HUES64 (cell line): ENCODE data around the gene ANKH.

Experiments used
- H3K27ac ChIP-seq: 2 replicates; pipeline ENCODE4 v1.7.0; 2013; ENCODE audit warnings: low read depth, low read length, inconsistent platforms
- H3K27me3 ChIP-seq: 2 replicates; pipeline ENCODE4 v1.6.1; 2013; ENCODE audit warnings: mild to moderate bottlenecking, low read length; ENCODE audit not compliant: insufficient read depth
- H3K36me3 ChIP-seq: 2 replicates; pipeline ENCODE4 v1.6.1; 2013; ENCODE audit warnings: mild to moderate bottlenecking, low read length; ENCODE audit not compliant: insufficient read depth
- H3K4me1 ChIP-seq: 2 replicates; pipeline ENCODE4 v1.6.1; 2013; ENCODE audit warnings: mild to moderate bottlenecking, low read length, moderate library complexity; ENCODE audit not compliant: insufficient read depth
- H3K4me3 ChIP-seq: 2 replicates; pipeline ENCODE4 v1.5.1; 2013; ENCODE audit warnings: mild to moderate bottlenecking, low read length, moderate library complexity
- H3K9ac ChIP-seq: 2 replicates; pipeline ENCODE4 v1.6.1; 2013; ENCODE audit warnings: mild to moderate bottlenecking, low read depth, low read length
- H3K9me3 ChIP-seq: 2 replicates; pipeline ENCODE4 v1.6.1; 2013; ENCODE audit warnings: low read depth, low read length; ENCODE audit not compliant: insufficient read depth
- WGBS: fragments of 150-250, 120-280 bp; methylation state at CpG from one replicate; pipeline ENCODE4 v1.1.7; 2013; ENCODE audit warnings: missing lambda C conversion rate; 5-methylcytosine and 5-hydroxymethylcytosine counted together

Gene ANKH

DNA sequence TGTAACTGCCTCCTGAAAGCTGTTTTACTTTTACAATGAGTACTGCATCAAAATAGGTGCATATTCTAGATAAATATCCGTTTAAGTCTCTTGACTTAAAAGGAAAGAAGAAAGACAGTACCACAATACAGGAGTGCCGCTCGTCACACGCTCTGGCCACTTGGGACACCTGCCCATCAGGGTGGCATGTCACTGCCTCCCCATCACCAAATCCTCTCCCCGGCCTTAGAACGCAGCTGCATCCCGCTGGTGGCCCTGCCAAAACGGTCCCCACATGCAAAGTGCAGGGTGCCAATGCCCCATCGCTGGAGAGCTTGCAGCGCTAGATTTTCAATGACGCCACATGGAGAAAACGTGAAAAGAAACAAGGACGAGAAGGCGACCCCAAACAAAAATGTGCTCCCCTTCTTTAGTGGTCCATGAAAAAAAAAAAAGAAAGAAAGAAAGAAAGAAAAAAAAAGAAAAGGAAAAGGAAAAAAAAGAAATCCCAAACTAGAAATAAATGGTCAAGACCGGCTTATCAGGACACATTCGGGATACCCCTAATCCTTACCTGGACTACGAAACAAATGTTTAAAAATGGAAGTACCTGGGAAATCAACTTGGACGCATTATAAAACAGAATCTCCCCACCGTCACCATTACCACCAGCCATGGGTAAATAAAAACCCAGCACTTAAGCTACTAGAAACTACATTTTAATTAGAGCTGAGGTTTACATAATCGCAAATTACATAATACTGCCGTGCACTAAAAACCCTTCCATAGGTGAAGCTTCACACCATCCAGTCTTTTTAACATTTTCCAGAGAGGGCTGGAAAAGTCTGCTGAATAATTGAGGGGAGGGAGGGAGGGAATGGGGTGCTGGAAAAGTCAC lies 1.0 kb downstream of the ANKH start:
- H3K9ac ChIP-seq: no peak overlapping the region

DNA sequence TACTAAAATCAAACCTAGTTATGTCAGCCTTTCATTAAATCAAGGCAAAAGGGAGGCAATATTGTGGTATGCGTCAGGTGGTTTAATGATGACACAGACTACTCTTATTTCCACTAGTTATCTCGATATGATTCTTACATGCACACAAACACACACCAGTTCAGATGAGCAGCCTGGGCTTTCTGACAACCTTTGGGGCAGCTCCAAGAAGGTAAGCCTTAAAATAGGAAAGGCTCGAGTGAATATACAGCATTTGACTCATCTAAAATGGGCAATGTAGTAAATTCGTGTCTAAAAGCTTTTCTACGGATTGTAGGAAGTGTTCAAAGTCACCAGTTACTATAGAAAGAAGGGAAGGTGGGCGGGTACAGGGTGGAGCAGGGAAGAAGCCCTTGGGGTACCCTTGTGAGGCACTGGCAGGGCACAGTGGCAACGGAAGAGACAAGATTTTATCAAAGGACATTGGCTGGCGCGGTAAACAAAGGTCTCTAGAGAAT lies 1.9 kb downstream of the ANKH start:
- Histone ChIP-seq H3K4me1 (peaks cover 7% of the 10 kb centered on the region; the same call in 1 of the 2 replicates), H3K4me3 (no peak overlapping the region), H3K9ac (no peak overlapping the region), H3K9me3 (no peaks in the 10 kb centered on the region), H3K27me3 (peaks cover 53% of the 10 kb centered on the region), H3K27ac (no peak overlapping the region), H3K36me3 (no peaks in the 10 kb centered on the region)
- WGBS: 80% methylated on average over 9 of the region's 9 CpGs

More for the DNA sequence above, 1.0 kb downstream of the ANKH start:
- WGBS: 14% methylated on average over 20 of the region's 21 CpGs
- H3K4me1 ChIP-seq: peaks cover 7% of the 10 kb centered on the region; the same call in 1 of the 2 replicates
- H3K36me3 ChIP-seq: no peaks in the 10 kb centered on the region
- H3K9me3 ChIP-seq: no peaks in the 10 kb centered on the region
- peaks cover 53% of the 10 kb centered on the region for H3K27me3 ChIP-seq
- H3K4me3 ChIP-seq: peak overlapping the region; percentile 50
- no peak overlapping the region for H3K27ac ChIP-seq

DNA sequence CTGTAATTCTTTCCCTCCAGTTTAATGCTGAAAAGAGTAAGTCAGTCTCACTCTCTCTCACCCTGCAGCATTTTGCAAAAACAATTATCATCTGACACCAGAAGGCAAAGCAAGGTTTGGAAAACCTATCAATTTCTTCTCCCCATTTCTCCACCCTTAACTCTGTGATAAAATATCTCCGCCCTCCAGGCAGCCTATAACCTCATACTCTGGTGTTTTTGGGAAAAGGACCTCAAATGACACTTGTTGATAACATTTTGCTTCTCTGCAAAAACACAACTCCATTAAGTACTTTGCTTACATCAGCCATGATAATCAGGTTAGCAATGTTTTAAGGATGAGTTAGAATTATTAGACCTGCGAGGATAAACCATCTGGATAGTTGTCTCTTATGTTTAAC lies 2.3 kb downstream of the ANKH start:
- Histone ChIP-seq H3K9ac (no peak overlapping the region), H3K27ac (no peak overlapping the region), H3K4me1 (peaks cover 7% of the 10 kb centered on the region; the same call in 1 of the 2 replicates), H3K27me3 (peaks cover 50% of the 10 kb centered on the region), H3K36me3 (no peaks in the 10 kb centered on the region), H3K9me3 (no peaks in the 10 kb centered on the region), H3K4me3 (no peak overlapping the region)
- 95% methylated on average over 1 of the region's 2 CpGs for WGBS

DNA sequence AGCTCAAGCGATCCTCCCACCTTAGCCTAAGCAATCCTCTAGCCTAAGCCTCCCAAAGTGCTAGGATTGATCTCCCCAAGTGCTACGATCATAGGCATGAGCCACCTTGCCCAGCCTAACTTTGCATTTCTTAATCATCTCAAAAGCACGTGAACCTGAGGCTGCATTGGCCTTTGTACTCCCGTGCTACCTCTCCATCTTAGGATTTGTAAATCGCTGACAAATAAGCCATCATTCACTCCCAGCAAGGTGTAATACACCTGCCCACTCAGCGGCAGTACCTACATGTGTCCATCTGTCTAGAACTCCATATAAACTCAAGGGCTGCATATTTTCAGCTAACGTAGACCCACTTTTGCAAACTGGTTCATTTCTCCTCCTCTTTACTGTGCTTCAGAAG lies 2.8 kb downstream of the ANKH start:
- H3K9ac ChIP-seq: no peak overlapping the region

DNA sequence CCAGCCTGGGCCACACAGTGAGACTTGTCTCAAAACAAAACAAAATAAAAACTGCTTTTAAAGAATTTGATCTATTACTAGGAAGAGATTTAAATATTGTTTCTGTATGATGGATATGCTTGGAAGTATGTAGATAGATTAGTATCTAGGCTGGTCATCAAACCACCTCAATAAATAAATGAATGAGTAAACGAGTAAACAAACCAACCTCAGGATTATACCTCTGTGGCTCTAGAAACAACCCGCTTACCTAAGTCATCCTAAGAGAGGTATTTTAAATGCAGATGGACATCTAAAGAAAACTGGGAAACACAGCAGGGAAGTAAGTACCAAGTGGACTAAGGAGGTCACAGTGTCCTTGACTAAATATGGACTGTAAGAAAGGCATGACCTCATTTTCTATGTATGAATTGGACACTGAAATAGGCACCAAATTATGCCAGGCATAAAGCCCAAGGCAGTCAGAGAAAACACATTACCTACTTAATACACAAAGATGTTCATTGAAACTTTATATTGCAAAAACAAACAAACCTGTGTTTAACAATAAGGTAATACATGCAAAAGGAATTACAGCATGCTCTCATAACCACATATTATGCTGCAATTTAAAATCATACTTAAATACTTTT lies 7.3 kb downstream of the ANKH start:
- no peak overlapping the region for H3K9ac ChIP-seq
- H3K9me3 ChIP-seq: no peaks in the 10 kb centered on the region
- no CpG with 5 or more reads among the region's 2 CpGs for WGBS
- H3K27ac ChIP-seq: no peak overlapping the region
- no peaks in the 10 kb centered on the region for H3K4me1 ChIP-seq
- no peaks in the 10 kb centered on the region for H3K36me3 ChIP-seq
- no peak overlapping the region for H3K4me3 ChIP-seq
- peaks cover 8% of the 10 kb centered on the region for H3K27me3 ChIP-seq

More for the DNA sequence above, 2.8 kb downstream of the ANKH start:
- H3K4me1 ChIP-seq: peaks cover 7% of the 10 kb centered on the region; the same call in 1 of the 2 replicates
- no peak overlapping the region for H3K4me3 ChIP-seq
- no peaks in the 10 kb centered on the region for H3K9me3 ChIP-seq
- no peaks in the 10 kb centered on the region for H3K36me3 ChIP-seq
- 80% methylated on average over 7 of the region's 7 CpGs for WGBS
- no peak overlapping the region for H3K27ac ChIP-seq
- H3K27me3 ChIP-seq: peaks cover 45% of the 10 kb centered on the region

DNA sequence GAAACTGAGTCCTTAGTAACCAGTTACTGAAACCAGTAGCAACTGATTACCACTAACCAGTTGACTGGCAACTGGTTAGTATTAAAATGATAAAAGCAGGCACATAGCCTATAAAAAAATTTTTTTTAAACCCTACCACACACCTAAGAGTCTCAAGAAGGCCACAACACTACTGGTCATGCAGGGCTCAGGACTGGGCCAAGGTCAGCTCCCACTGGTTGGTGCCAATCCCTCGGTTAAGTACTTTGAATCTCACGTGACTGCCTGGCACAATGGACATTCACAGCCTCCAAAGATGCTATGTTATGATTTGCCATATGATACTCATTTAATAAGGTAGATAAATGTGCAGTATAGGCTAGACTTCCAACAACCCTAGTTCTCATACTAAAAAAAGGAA lies 8.5 kb downstream of the ANKH start:
- no peaks in the 10 kb centered on the region for H3K9me3 ChIP-seq
- 95% methylated on average over 2 of the region's 2 CpGs for WGBS
- H3K27ac ChIP-seq: no peak overlapping the region
- H3K4me3 ChIP-seq: no peak overlapping the region
- no peaks in the 10 kb centered on the region for H3K36me3 ChIP-seq
- H3K27me3 ChIP-seq: no peaks in the 10 kb centered on the region
- no peaks in the 10 kb centered on the region for H3K4me1 ChIP-seq
- H3K9ac ChIP-seq: no peak overlapping the region

DNA sequence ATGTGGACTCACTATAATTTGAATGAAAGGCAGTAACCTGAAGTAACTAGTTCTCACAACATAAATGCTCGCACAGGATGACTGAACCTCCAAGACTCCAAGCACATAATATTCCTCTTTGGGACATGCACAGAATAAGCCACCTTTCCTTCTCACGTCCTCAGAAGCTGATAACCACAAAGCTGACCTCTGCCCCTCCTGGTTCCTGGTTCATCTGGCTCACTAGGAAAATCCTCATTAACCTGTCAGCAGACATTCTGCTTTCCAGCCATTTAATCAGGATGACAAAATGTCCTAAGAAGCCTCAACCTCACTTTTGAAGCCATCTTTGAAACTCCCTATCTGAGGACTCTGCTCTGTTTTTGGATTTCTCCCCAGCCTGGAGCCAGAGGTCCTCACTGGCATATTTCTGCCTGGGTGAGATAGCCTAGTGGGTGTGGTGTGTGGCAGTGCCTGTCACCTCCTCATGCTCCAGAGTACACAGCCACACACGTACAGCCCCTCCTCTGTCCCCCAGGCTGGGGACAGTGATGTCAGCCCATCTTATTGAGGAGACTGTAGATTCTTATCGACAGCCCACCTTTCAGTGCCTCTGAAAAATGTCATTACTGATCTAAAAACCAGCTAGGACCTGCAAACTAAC lies 10.3 kb downstream of the ANKH start:
- WGBS: 80% methylated on average over 4 of the region's 4 CpGs
- Histone ChIP-seq H3K9me3 (no peaks in the 10 kb centered on the region), H3K27ac (no peak overlapping the region), H3K36me3 (no peaks in the 10 kb centered on the region), H3K4me3 (no peak overlapping the region), H3K27me3 (no peaks in the 10 kb centered on the region), H3K4me1 (no peaks in the 10 kb centered on the region), H3K9ac (no peak overlapping the region)

DNA sequence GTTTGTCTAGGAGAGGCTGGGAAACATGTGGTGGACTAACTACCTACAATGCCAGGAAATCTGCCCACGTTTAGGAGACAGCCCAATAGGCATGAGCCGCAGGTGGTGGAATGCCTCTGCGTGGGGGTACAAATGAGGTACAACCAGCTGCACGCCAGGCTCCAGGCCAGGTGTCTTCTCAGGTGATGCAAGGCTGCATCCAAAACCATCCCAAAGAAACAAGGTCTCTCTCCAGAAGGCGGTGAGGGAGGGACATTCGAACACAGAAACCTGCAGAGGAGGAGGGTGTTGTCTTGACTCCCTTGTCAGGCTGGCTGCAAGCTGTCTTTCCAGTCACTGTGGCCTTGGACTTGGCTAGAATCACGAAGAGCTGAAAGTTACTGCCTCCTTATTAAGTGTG lies 11.6 kb downstream of the ANKH start:
- Histone ChIP-seq H3K9ac (no peak overlapping the region), H3K4me3 (no peak overlapping the region), H3K9me3 (no peaks in the 10 kb centered on the region), H3K36me3 (no peaks in the 10 kb centered on the region), H3K27ac (no peak overlapping the region), H3K4me1 (no peaks in the 10 kb centered on the region), H3K27me3 (no peaks in the 10 kb centered on the region)
- WGBS: 91% methylated on average over 7 of the region's 7 CpGs

DNA sequence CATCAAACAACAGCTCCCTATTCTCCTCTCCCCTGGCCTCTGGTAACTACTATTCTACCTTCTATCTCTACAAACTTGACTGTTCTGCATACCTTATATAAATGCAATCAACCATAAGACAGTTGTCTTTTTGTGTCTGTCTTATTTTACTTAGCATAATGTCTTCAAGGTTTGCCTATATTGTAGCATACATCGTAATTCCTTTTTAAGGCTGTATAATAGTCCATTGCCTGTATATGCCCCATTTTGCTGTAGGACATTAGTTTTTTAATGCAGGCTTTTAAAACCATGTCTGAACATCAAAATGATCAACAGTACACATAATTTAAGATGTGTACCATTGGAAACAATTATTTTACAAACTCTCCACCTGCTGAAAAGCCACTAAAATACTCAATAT lies 12.4 kb downstream of the ANKH start:
- no peaks in the 10 kb centered on the region for H3K4me1 ChIP-seq
- no peak overlapping the region for H3K27ac ChIP-seq
- WGBS: 100% methylated on average over 1 of the region's 1 CpG
- no peaks in the 10 kb centered on the region for H3K36me3 ChIP-seq
- no peak overlapping the region for H3K9ac ChIP-seq
- H3K27me3 ChIP-seq: no peaks in the 10 kb centered on the region
- no peaks in the 10 kb centered on the region for H3K9me3 ChIP-seq
- no peak overlapping the region for H3K4me3 ChIP-seq

DNA sequence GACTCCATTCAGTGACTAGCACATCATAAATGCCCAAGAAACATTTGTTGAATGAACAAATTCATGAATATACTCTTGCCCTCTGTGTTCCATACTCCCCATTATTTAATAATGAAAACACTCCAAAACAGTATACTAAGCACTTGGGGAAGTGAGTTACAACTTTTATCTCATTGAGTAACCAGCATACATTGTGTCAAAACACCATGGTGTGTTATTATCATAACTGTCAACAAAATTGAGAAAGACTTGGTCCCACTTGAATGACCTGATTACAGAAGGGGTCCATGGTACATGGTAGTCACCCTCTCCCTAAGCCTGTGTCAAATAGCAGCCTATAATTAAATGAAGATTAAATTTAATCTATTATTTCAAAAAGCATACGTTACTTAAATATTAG lies 16.2 kb downstream of the ANKH start:
- Histone ChIP-seq H3K27me3 (no peaks in the 10 kb centered on the region), H3K4me1 (peaks cover 10% of the 10 kb centered on the region), H3K27ac (no peak overlapping the region), H3K9me3 (no peaks in the 10 kb centered on the region), H3K4me3 (no peak overlapping the region), H3K9ac (no peak overlapping the region), H3K36me3 (no peaks in the 10 kb centered on the region)
- WGBS: no CpG with 5 or more reads among the region's 1 CpG

DNA sequence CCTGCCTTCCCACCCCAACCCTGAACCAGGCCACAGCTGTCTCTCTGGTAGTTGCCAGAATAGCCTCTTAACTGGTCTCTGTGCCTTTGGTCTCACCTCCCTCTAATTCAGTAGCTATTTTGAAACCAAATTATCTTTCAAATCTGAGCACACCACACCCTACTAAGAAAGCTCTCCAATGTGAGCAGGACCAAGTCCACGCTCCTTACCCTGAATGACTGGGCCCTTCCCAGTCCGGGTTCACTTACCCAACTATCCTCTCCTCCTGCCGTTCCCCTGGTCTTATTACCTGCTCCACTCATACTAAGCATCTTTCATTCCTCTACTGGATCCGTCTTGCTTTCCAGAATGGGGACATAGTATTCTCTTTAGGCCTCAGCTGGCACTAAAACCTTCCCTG lies 16.8 kb downstream of the ANKH start:
- H3K4me1 ChIP-seq: peaks cover 15% of the 10 kb centered on the region
- H3K9ac ChIP-seq: no peak overlapping the region
- no peaks in the 10 kb centered on the region for H3K36me3 ChIP-seq
- H3K4me3 ChIP-seq: no peak overlapping the region
- H3K9me3 ChIP-seq: no peaks in the 10 kb centered on the region
- H3K27ac ChIP-seq: no peak overlapping the region
- H3K27me3 ChIP-seq: no peaks in the 10 kb centered on the region
- 92% methylated on average over 4 of the region's 4 CpGs for WGBS
